NCI-H187 treated with DMSO at 0.1 percent for 48 hours (cell line): ENCODE data around the gene TANGO2.

ENCODE experiments used
- DNase-seq: peaks from one replicate; lab custom pipeline; 2025; lab: John Stamatoyannopoulos, UW

Gene TANGO2

GRCh38 chr22:20086101-20086599, 65.2 kb downstream of the TANGO2 start:
- no peak for DNase-seq

- no peak for DNase-seq
Observed at GRCh38 chr22:20086763-20087162, 65.9 kb downstream of the TANGO2 start.

- no peak for DNase-seq
Observed at GRCh38 chr22:20087319-20088262, 66.7 kb downstream of the TANGO2 start.

- DNase-seq: no peak
Observed at GRCh38 chr22:20088263-20088648, 67.3 kb downstream of the TANGO2 start.

- DNase-seq: no peak
Observed at GRCh38 chr22:20089226-20089976, 68.5 kb downstream of the TANGO2 start.

- no peak for DNase-seq
Observed at GRCh38 chr22:20089977-20090729, 69.2 kb downstream of the TANGO2 start.

GRCh38 chr22:20090730-20091240, 69.9 kb downstream of the TANGO2 start:
- DNase-seq: no peak

GRCh38 chr22:20091690-20092476, 71.0 kb downstream of the TANGO2 start:
- DNase-seq: no peak

GRCh38 chr22:20092477-20092854, 71.6 kb downstream of the TANGO2 start:
- DNase-seq: no peak

- DNase-seq: no peak
Observed at GRCh38 chr22:20093418-20094196, 72.7 kb downstream of the TANGO2 start.

- DNase-seq: no peak
Observed at GRCh38 chr22:20094197-20094807, 73.4 kb downstream of the TANGO2 start.

GRCh38 chr22:20095521-20095920, 74.6 kb downstream of the TANGO2 start:
- no peak for DNase-seq

GRCh38 chr22:20096574-20097420, 75.9 kb downstream of the TANGO2 start:
- no peak for DNase-seq

- no peak for DNase-seq
Observed at GRCh38 chr22:20099099-20099711, 78.3 kb downstream of the TANGO2 start.

- DNase-seq: no peak
Observed at GRCh38 chr22:20101638-20102037, 80.7 kb downstream of the TANGO2 start.

- DNase-seq: no peak
Observed at GRCh38 chr22:20102203-20102780, 81.4 kb downstream of the TANGO2 start.

GRCh38 chr22:20105456-20106204, 84.7 kb downstream of the TANGO2 start:
- DNase-seq: no peak
